ENCODE measurements around the gene LRP1B. TPM values are rescaled to one million over a fixed set of nuclear protein-coding genes. Genes with fewer than 3 reads are reported as not detected.

Gene LRP1B
- polyA plus RNA-seq, 1 of the 3 experiments (the other 2 are of a cell fraction) = 0.28 TPM

DNA sequence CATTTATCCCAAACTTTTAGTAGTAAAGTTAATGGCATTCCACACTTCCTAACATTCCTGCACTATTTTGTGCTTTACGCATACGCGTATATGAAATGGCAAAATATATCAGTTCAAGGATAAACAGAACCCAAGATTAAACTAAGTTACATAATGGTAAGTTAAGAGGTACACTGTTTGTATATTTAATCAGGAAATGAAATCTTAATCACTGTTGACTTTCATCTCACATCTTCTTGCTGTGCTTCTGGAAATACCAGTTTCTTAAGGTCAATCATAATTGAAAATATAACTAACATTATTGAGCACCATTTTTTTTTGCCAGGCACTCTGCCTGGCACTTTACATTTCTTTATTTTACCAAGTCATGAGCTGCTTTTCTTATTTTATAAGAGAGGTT lies 565.2 kb downstream of the LRP1B start:
- Histone ChIP-seq H3K9ac (no peak overlapping the region), H3K4me3 (ENCODE audit: low read depth in 2 of 2, low read length in 1 of 2) (no peak overlapping the region), H3K27me3 (ENCODE audit: insufficient read depth) (no peaks in the 10 kb centered on the region), H3K9me2 (no peaks in the 10 kb centered on the region), H3K36me3 (replicated peaks in 1 of 2; ENCODE audit: control insufficient read depth in 1 of 2, insufficient read depth in 2 of 2, low read length in 1 of 2) (no peaks in the 10 kb centered on the region), H3K4me1 (ENCODE audit: control insufficient read depth in 1 of 2, insufficient read depth in 2 of 2, low read depth in 1 of 2, low read length in 1 of 2) (peaks cover 0 to 5% of the 10 kb centered on the region in 2 experiments; a peak in 1 of 4 replicates), H3K79me2 (ENCODE audit: insufficient read depth) (no peaks in the 10 kb centered on the region), H3K4me2 (no peak overlapping the region), H3F3A (replicated peaks; ENCODE audit: insufficient read depth) (no peaks in the 10 kb centered on the region), H3K27ac (ENCODE audit: low read depth in 2 of 2, low read length in 1 of 2) (no peak overlapping the region), H3K9me3 (no peaks in the 10 kb centered on the region), H4K20me1 (ENCODE audit: insufficient read depth) (no peaks in the 10 kb centered on the region), H2AFZ (ENCODE audit: low read depth) (no peak overlapping the region)
- ChIA-PET POLR2A (no interaction called here), CTCF (interaction anchor here (2.0 kb wide), 1 partner anchor 11 kb away, joined by 7 read pairs; no protein-coding TSS in a partner anchor)
- TF ChIP-seq, protein P1, sequence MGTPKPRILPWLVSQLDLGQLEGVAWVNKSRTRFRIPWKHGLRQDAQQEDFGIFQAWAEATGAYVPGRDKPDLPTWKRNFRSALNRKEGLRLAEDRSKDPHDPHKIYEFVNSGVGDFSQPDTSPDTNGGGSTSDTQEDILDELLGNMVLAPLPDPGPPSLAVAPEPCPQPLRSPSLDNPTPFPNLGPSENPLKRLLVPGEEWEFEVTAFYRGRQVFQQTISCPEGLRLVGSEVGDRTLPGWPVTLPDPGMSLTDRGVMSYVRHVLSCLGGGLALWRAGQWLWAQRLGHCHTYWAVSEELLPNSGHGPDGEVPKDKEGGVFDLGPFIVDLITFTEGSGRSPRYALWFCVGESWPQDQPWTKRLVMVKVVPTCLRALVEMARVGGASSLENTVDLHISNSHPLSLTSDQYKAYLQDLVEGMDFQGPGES (IDR thresholded peaks at IDR 0.05; ENCODE audit: low read depth, low read length) = no peak
- TF ChIP-seq, protein P2, sequence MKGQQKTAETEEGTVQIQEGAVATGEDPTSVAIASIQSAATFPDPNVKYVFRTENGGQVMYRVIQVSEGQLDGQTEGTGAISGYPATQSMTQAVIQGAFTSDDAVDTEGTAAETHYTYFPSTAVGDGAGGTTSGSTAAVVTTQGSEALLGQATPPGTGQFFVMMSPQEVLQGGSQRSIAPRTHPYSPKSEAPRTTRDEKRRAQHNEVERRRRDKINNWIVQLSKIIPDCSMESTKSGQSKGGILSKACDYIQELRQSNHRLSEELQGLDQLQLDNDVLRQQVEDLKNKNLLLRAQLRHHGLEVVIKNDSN (IDR thresholded peaks at IDR 0.05; ENCODE audit: borderline replicate concordance, low read depth) = no peak
- TF ChIP-seq NRF1 (IDR thresholded peaks at IDR 0.05; ENCODE audit: low read depth, low read length) (no peak), JUND (IDR thresholded peaks at IDR 0.05) (no peak), EP300 (IDR thresholded peaks at IDR 0.05; ENCODE audit: borderline replicate concordance in 1 of 2, low read depth in 1 of 2, low read length in 1 of 2) (no peak), GABPA (IDR thresholded peaks at IDR 0.05; ENCODE audit: low read depth) (no peak), TAF1 (IDR thresholded peaks at IDR 0.05; ENCODE audit: borderline replicate concordance, low read depth, low read length) (no peak), MEF2A (IDR thresholded peaks at IDR 0.05; ENCODE audit: borderline replicate concordance, low read depth) (no peak), TEAD4 (IDR thresholded peaks at IDR 0.05; ENCODE audit: borderline replicate concordance, insufficient read depth) (no peak), RXRA (IDR thresholded peaks at IDR 0.05; ENCODE audit: borderline replicate concordance, low read depth) (no peak), POLR2AphosphoS5 (IDR thresholded peaks at IDR 0.05; ENCODE audit: low read depth, low read length) (no peak), YY1 (IDR thresholded peaks at IDR 0.05; ENCODE audit: low read depth) (no peak), FOXM1 (IDR thresholded peaks at IDR 0.05; ENCODE audit: low read depth) (no peak), ELF1 (IDR thresholded peaks at IDR 0.05) (no peak), SMC3 (IDR thresholded peaks at IDR 0.05; ENCODE audit: low read depth, low read length) (no peak), TCF12 (IDR thresholded peaks at IDR 0.05) (no peak), CHD2 (IDR thresholded peaks at IDR 0.05; ENCODE audit: low read length, partially characterized antibody) (no peak)
- TF ChIP-seq, protein P3, sequence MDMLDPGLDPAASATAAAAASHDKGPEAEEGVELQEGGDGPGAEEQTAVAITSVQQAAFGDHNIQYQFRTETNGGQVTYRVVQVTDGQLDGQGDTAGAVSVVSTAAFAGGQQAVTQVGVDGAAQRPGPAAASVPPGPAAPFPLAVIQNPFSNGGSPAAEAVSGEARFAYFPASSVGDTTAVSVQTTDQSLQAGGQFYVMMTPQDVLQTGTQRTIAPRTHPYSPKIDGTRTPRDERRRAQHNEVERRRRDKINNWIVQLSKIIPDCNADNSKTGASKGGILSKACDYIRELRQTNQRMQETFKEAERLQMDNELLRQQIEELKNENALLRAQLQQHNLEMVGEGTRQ (IDR thresholded peaks at IDR 0.05; ENCODE audit: borderline replicate concordance, low read depth, low read length) = no peak
- TF ChIP-seq, protein P4, sequence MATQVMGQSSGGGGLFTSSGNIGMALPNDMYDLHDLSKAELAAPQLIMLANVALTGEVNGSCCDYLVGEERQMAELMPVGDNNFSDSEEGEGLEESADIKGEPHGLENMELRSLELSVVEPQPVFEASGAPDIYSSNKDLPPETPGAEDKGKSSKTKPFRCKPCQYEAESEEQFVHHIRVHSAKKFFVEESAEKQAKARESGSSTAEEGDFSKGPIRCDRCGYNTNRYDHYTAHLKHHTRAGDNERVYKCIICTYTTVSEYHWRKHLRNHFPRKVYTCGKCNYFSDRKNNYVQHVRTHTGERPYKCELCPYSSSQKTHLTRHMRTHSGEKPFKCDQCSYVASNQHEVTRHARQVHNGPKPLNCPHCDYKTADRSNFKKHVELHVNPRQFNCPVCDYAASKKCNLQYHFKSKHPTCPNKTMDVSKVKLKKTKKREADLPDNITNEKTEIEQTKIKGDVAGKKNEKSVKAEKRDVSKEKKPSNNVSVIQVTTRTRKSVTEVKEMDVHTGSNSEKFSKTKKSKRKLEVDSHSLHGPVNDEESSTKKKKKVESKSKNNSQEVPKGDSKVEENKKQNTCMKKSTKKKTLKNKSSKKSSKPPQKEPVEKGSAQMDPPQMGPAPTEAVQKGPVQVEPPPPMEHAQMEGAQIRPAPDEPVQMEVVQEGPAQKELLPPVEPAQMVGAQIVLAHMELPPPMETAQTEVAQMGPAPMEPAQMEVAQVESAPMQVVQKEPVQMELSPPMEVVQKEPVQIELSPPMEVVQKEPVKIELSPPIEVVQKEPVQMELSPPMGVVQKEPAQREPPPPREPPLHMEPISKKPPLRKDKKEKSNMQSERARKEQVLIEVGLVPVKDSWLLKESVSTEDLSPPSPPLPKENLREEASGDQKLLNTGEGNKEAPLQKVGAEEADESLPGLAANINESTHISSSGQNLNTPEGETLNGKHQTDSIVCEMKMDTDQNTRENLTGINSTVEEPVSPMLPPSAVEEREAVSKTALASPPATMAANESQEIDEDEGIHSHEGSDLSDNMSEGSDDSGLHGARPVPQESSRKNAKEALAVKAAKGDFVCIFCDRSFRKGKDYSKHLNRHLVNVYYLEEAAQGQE (IDR thresholded peaks at IDR 0.05; ENCODE audit: low read depth, low read length) = no peak
- TF ChIP-seq, protein P5, sequence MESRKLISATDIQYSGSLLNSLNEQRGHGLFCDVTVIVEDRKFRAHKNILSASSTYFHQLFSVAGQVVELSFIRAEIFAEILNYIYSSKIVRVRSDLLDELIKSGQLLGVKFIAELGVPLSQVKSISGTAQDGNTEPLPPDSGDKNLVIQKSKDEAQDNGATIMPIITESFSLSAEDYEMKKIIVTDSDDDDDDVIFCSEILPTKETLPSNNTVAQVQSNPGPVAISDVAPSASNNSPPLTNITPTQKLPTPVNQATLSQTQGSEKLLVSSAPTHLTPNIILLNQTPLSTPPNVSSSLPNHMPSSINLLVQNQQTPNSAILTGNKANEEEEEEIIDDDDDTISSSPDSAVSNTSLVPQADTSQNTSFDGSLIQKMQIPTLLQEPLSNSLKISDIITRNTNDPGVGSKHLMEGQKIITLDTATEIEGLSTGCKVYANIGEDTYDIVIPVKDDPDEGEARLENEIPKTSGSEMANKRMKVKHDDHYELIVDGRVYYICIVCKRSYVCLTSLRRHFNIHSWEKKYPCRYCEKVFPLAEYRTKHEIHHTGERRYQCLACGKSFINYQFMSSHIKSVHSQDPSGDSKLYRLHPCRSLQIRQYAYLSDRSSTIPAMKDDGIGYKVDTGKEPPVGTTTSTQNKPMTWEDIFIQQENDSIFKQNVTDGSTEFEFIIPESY (IDR thresholded peaks at IDR 0.05; ENCODE audit: borderline replicate concordance, low read depth) = no peak
- no peak for DNase-seq
- WGBS (ENCODE audit: low lambda C conversion rate) = 97% methylated on average over 3 of the region's 3 CpGs
